Activated gamma-delta T cell treated with anti-CD3 and anti-CD28 coated beads, Interleukin-2, amount 50 U/mL, for 16 hours (primary cell): ENCODE data around the gene MYO5A.

Experiments used
- DNase-seq: peaks from one replicate; pipeline ENCODE4 v3.0.0-alpha.2; 2020; ENCODE audit warnings: low read depth

Gene MYO5A

GRCh38 chr15:52329150-52329549 lies 199.5 kb downstream of the MYO5A start:
- no peak for DNase-seq

GRCh38 chr15:52328680-52329079 lies 200.0 kb downstream of the MYO5A start:
- DNase-seq: no peak

DNA sequence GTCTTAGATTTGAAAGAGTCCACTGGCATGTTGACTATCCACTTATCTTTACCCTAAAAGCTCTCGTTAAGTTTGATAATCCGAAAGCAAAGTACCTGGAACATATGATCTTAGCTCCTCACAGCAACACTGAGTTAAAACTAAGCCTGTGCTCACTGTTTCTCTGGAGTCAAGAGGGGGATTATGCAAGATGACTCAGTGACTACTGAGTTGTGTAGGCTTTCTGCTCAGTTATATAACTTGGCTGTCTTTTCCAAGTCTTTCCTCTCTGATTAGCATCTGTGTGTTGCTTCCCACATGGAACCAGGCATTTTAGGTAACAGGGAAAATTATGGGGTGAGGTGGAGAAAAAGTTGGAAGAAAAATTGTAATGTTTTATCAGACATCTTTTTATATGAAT lies 201.9 kb downstream of the MYO5A start:
- DNase-seq: no peak

DNA sequence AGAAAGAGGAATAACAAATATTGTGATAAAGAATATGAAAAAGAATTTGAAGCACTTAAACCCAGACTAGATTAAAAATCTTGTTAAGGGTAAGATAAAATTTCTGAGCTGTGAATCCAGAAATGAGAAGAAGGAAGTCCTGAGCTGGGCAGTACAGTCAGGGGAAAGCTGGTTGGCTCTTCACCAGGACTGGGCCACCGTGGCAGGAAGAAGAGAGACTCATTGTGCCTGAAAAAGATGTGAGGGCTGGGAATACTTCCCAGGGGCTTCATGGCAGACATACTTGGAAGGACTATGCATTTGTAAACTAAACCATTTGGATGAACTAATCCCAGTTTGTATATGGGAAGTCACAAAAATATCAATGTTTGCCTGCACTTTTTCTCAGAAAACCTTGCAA lies 204.6 kb downstream of the MYO5A start:
- DNase-seq: no peak

DNA sequence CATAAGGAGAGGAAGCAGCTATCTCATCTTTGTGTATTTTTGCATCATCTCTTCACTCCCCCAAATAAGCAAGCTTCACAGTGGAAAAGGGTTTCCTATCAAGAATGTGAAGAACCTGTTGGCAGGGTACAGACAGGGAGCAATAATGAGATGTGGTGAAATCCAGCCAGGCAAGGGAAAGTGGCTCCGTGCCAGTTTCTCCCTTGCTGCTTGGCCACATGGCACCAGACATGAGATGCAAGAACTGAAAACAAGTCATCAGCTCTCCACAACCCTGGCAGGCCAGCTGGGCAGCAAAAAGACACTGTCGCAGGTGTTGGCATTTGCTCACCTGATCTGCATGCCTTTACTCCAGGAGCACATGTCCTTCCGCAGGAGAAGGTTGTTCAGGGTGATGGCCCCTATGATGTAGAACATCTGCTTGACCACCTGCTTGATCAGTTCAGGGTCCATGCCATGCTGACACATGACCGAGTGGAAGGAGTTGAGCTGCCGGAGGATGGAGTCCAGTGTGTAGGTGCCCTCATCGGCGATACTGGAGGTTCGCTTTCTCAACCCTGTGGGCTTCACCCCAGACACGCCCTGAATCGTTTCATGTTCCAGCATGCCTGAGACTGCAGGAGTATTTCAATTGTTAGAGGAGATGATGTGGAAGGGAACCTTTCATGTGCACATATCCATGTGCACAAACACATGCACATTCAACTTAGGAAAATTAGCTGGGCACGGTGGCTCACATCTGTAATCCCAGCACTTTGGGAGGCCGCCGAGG lies 209.8 kb downstream of the MYO5A start:
- no peak for DNase-seq

DNA sequence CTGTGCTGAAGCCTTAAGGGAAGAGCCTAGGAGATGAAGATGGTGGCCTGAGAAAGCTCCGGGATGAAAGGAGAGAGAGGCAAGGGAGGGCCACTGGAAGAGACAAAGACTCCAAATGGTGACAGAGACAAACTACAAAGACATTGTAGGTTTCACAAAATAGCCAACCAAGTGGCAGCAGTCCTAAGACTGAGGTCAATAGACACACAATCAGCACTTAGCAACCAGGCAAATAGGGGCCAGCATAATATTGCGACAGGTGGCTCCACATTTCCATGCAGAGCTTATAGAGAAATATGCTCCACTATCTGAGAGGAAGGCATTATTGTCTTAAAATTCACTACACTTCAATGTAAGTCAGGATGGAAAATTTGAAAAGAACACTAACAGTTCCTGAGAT lies 211.0 kb downstream of the MYO5A start:
- DNase-seq: no peak

GRCh38 chr15:52317022-52317421 lies 211.7 kb downstream of the MYO5A start:
- DNase-seq: no peak

DNA sequence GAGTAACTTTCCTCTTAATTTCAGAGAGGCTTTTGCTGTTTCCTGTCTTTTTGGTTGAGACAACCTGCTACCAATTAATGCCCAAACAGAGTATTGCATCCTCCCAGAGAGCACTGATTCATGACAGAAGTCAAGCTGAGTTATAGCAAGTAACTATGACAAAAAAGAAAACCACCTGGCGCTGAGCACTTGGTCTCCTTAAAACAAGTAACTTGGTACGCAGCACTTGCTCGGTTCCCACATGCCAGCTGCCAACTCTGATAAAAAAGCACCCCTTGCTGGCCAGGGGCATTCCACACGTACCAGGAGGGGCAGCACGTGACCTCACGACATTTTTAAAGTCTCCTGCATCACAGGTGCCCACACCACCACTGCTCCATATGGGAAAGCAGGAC lies 219.5 kb downstream of the MYO5A start:
- DNase-seq: no peak

DNA sequence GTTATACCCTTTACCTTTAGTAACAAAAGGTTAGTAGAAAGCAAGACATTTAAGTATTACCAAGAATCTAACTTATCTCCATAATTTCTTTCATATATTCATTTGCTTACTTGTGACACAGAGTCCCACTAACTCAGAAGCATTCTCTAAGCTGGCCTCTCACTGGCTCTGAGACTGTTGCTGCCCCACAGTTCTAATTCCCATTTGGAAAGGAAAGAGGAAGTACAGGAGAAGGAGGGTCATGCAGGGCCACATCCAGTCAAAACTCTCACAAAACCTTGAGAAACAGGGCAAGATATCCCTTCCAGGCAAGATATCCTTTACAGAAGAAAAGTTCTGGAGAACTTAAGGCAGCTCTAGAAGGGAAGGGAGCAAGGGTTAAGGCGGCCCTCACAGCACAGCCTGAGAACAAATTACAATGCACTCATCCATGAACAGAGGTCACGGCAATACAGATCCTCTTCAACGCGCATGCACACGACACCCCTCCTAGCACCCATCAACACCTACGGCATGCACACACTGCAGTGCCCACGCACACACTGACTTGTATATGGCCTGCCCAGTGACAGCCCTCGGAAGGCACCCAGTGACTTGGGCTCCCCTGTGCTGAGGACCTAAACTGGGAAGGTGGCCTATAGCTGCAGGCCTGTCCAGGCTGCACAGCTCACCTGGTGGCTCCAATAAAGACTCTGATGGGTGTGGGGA lies 220.1 kb downstream of the MYO5A start:
- no peak for DNase-seq

GRCh38 chr15:52307847-52308246 lies 220.8 kb downstream of the MYO5A start:
- no peak for DNase-seq

DNA sequence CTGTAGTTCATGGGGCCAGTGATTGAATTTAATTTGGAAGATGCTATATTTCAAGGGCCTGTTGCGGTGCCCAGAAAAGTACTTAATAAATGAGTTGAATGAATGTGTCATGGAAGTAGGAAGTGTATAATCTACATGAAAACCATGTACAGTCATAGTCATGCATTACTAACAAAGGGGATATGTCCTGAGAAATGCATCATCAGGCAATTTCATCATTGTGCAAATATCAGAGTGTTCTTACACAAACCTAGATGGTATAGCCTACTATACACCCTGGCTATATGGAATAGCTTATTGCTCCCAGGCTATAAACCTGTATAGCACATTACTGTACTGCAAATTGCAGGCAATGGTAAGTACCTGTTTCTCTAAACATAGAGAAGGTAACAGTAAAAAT lies 222.4 kb downstream of the MYO5A start:
- DNase-seq: no peak

GRCh38 chr15:52303093-52303772 lies 225.4 kb downstream of the MYO5A start:
- DNase-seq: no peak

- no peak for DNase-seq
Measured at GRCh38 chr15:52301265-52301847, 227.3 kb downstream of the MYO5A start.

GRCh38 chr15:52295421-52296001 lies 233.2 kb downstream of the MYO5A start, which contains the start of gene MYO5C:
Gene MYO5C (minus strand): TSS chr15:52295804. CDS start chr15:52295636, 168 bp downstream.
- DNase-seq: no peak

- DNase-seq: no peak
Measured at GRCh38 chr15:52294881-52295420, 233.7 kb downstream of the MYO5A start.

DNA sequence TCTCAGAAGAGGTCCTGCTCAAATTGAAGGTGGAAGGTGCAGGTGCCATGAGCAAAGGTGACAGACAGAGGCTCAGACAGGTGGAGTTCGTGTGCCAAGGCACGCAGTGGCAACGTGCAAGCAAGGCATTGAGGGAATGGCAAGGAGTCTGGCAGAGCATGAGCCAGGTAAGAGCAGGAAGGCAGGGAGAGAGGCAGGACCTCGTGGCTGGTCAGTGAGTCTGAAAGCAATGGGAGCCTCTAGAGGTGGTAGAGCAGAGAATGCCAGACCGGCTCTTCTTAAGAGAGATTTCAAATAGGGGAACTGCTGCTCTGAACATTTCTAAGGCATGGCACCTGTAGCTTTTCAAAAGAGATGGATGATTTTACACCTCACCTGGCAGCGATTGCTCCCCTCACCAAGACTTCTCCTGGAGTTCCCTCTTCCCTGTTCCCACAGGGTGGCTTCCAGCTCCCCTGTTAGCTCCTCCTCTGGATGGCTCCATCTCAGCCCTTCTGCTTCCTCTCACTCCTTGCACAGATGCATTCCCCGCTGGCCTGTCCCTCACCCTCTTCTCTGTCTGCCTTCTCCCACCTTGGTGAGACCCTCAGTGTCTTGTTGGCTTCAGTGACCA lies 235.8 kb downstream of the MYO5A start:
- DNase-seq: no peak

- DNase-seq: no peak
Measured at GRCh38 chr15:52291204-52291603, 237.5 kb downstream of the MYO5A start.

DNA sequence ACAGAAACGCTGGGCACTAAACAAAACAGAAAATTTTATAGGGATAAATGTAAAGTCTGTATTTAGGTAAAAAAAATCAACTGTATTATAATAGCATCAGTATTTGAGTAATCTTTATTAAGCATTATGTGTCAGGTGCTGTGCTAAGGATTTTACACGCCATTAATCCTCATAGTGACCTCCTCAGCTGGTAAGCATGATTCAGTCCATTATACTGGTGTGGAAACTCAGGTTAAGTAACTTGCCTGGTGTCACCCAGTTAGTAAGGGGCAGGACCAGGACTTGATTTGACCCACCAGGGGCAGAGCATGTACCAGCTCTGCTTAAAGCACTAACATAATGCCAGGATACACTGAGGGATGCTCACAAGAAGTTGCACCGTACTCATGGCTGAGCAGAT lies 237.9 kb downstream of the MYO5A start:
- DNase-seq: no peak

GRCh38 chr15:52290329-52290728 lies 238.4 kb downstream of the MYO5A start:
- DNase-seq: no peak

- DNase-seq: no peak
Measured at GRCh38 chr15:52289629-52290081, 239.0 kb downstream of the MYO5A start.

- DNase-seq: no peak
Measured at GRCh38 chr15:52288986-52289385, 239.7 kb downstream of the MYO5A start.
